GM12873 (cell line): ENCODE results near the gene ZNF324.

Experiments used
- TF ChIP-seq, protein P1 (sequence below): IDR thresholded peaks from 2 replicates; pipeline ENCODE4 v1.5.1; 2012; ENCODE audit warnings: low read depth, mild to moderate bottlenecking, moderate library complexity, low read length, control low read depth; ENCODE audit not compliant: insufficient read depth; ENCODE audit errors: missing control alignments

ZNF324 gene

DNA sequence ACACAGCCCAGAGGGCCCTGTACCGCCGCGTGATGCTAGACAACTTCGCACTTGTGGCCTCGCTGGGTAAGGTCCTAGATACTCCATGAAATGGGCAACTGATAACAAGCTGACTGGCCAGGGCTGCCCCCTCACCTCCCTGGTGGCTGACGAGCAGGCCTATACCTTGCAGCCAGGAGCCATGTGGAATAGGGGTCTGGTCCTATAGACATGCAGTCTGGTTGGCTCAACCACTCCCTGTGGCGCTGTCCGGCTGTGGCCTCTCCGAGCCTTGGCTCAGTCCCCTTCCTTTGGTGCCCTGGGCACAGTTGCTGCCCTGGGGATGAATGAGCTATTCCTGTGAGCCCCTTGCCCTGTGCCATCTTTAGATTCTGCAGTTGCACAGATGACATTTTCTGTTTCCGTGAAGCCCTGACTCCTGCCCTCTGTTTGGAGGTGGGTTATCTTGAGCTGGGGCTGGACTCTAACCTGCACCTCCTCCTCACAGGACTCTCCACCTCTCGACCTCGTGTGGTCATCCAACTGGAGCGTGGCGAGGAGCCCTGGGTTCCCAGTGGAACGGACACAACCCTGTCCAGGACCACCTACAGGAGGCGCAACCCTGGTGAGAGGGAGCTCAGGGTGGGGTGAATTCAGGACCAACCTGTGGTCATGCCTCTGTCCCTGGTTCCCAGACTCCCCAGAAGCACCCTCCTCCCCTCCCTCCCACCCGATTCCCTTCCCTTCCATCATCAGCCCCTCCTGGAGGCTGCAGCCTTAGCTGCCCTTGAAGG lies 2.5 kb downstream of the ZNF324 start:
- TF ChIP-seq, protein P1, sequence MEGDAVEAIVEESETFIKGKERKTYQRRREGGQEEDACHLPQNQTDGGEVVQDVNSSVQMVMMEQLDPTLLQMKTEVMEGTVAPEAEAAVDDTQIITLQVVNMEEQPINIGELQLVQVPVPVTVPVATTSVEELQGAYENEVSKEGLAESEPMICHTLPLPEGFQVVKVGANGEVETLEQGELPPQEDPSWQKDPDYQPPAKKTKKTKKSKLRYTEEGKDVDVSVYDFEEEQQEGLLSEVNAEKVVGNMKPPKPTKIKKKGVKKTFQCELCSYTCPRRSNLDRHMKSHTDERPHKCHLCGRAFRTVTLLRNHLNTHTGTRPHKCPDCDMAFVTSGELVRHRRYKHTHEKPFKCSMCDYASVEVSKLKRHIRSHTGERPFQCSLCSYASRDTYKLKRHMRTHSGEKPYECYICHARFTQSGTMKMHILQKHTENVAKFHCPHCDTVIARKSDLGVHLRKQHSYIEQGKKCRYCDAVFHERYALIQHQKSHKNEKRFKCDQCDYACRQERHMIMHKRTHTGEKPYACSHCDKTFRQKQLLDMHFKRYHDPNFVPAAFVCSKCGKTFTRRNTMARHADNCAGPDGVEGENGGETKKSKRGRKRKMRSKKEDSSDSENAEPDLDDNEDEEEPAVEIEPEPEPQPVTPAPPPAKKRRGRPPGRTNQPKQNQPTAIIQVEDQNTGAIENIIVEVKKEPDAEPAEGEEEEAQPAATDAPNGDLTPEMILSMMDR = no peak

DNA sequence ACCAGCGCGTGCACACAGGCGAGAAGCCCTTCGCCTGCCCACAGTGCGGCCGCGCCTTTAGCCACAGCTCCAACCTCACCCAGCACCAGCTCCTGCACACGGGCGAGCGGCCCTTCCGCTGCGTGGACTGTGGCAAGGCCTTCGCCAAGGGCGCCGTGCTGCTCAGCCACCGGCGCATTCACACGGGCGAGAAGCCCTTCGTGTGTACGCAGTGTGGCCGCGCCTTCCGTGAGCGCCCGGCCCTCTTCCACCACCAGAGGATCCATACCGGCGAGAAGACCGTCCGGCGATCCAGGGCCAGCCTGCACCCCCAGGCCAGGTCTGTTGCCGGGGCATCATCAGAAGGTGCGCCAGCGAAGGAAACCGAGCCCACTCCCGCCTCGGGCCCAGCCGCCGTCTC lies 4.9 kb downstream of the ZNF324 start:
- TF ChIP-seq, protein P1 = no peak

DNA sequence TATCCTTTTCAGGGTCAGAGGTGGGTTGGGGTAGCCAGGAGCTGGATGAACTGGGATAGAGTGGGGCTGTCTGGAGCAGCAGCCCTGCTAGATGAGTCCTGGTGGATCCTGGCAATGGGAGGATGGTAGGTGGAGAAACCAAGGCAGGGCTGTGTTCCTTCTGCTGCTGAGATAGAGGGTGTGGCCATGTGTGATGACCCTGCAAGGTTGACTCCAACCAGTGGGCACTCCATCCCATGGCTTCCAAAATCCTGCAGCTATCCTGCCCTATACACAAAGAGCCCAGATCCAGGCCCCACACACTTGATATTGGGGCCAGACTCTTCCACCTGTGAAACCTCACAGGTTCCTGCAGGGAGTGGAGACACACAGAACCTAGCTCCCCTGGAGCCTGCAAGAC lies 6.9 kb downstream of the ZNF324 start:
- TF ChIP-seq, protein P1 = no peak

DNA sequence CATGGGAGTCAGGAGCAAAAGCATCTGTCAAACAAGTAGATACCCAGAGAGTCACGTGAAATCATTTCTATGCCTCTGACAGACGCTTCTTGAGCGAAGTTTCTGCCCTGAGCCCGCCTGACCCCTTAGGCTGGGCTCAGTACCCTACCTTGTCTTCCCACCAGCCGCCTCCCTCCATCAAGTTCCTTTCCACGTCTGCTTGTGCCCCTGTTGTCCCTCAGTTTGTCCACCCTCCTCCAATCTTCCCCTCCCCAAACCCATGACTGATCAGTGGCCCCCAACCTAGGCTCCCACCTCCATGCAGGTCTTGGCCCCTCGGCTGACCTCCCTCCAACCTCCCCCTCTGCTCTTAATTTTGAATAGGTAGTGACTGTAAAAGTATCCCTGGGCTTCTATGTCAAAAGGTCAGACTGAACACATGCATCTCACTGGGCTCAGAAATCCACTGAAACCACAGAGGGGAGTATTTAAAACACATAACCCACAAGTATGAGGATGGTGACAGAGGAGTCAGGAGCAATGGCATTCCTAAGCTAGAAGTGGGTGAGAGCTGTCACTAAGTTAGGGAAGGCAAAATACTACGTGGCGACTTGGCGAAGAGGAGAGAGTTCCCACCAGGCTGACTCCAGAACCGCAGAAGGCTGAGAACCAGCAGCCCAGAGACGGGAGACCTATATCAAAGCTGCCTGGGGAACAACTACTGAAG lies 7.6 kb downstream of the ZNF324 start:
- TF ChIP-seq, protein P1 = no peak

DNA sequence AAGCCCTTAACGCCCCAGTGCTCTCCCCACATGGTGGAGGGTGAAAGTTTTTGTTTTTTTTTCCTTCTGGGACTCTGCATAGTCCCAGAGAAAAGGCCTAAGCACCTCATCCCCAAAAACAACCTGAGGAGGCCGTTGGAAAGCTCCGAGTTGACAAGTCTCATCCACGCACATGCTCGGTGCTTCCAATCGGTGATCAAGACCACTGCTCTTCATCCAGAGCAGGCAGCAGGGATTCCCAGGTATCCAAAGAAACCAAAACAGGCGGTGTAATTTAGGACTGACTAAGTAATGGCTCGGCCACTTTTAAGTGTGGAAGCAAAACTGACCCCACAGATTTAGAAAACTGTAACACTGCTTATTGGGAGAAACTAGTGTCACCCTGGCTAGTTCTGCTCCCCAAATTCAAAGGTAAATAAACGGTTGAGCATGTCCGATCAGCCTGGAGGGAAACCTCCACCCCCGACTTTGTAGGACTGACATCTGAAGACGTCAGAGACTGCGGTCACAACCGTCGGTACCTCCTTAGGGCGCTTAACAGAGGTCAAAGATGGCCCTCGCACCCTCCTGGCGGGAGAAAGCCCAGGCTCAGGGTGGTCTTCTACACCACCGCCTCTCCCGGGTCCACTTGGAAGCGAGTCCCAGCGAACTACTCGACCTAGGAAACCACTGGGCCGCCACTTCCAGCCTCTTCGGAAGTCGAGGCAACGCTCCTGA lies 8.3 kb downstream of the ZNF324 start:
- TF ChIP-seq, protein P1 = no peak

DNA sequence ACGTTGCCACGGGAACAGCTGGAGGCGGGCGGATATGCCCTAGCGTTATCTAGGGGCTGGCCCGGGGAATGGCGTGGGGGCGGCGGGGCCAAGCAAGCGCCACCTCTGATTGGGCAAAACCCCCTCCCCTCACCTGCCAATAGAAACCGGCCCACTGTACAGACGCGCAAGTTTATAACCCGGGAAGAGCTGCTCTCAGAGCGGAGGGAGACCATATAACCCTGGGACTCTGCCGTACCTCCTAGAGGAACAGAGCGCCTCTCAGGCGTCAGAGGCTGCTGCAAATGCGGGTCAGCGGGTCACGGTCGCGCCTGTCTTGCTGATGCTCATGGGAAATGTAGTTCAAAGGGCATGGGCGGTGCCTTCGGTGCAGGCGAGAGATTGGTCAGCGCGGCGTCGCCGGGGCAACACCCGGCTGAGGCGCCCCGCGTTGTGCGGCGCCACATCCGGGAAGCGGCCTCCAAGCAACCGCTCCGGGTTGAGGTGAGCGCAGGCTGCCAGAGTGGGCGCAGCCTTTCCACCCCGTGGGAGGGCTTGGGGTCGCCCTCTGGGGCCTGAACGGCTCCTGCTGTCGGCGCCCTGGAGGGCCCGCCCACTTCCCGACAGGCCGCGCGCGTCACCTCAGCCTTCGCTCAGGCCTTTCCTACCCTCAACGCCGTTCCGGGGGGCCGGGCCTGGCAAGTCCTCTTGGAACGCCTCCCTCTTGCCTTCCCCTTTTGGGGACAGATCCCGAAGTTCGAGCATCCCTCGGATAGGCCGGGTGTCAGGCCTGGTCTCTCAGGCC lies 9.0 kb downstream of the ZNF324 start, which contains the start of gene ZNF446:
Gene ZNF446 (plus strand): TSS at position 639 of the 784 bp plus-strand sequence. CDS start 867 bp downstream, outside the sequence.
- TF ChIP-seq, protein P1 = no peak
